HG02763 (cell line): Measurements from ENCODE around the gene DNM2.

ENCODE experiments used
- ATAC-seq: cut with Tn5 transposase; IDR thresholded peaks from one replicate; pipeline ENCODE4 v1.9.1; 2021; ENCODE audit warnings: mild to moderate bottlenecking, moderate library complexity; ENCODE audit not compliant: unreplicated experiment

DNM2 gene

GRCh38 chr19:10809651-10810285, 91.9 kb downstream of the DNM2 start:
- ATAC-seq = no peak

- no peak for ATAC-seq
Observed at GRCh38 chr19:10811391-10812111, 93.7 kb downstream of the DNM2 start.

GRCh38 chr19:10812196-10812595, 94.3 kb downstream of the DNM2 start:
- ATAC-seq = no peak

- no peak for ATAC-seq
Observed at GRCh38 chr19:10812902-10813404, 95.1 kb downstream of the DNM2 start.

GRCh38 chr19:10815007-10815536, 97.2 kb downstream of the DNM2 start:
- no peak for ATAC-seq

GRCh38 chr19:10815969-10816644, 98.2 kb downstream of the DNM2 start:
- no peak for ATAC-seq

- no peak for ATAC-seq
Observed at GRCh38 chr19:10816691-10817090, 98.8 kb downstream of the DNM2 start.

GRCh38 chr19:10817291-10818038, 99.6 kb downstream of the DNM2 start:
- ATAC-seq = no peak

- ATAC-seq = no peak
Observed at GRCh38 chr19:10818301-10819123, 100.6 kb downstream of the DNM2 start.

- ATAC-seq = no peak
Observed at GRCh38 chr19:10819124-10820060, 101.5 kb downstream of the DNM2 start.

GRCh38 chr19:10820173-10820572, 102.3 kb downstream of the DNM2 start:
- ATAC-seq = no peak

GRCh38 chr19:10823690-10824089, 105.8 kb downstream of the DNM2 start:
- ATAC-seq = no peak

GRCh38 chr19:10826231-10826630, 108.4 kb downstream of the DNM2 start:
- ATAC-seq = no peak

GRCh38 chr19:10826846-10827245, 109.0 kb downstream of the DNM2 start:
- ATAC-seq = no peak

- no peak for ATAC-seq
Observed at GRCh38 chr19:10828981-10829821, 111.3 kb downstream of the DNM2 start.

- no peak for ATAC-seq
Observed at GRCh38 chr19:10829967-10830366, 112.1 kb downstream of the DNM2 start.

GRCh38 chr19:10830370-10830769, 112.5 kb downstream of the DNM2 start:
- no peak for ATAC-seq
